Activated CD8-positive, alpha-beta T cell treated with anti-CD3 and anti-CD28 coated beads, Interleukin-2, amount 10 ng/mL, durations not matched to agents 7 days and 5 days (primary cell): ENCODE measurements around the gene CSNK1G2. TPM values are rescaled to one million over a fixed set of nuclear protein-coding genes. Genes with fewer than 3 reads are reported as not detected.

Experiments used
- ATAC-seq: fragments of 150-1000 bp; cut with Tn5 transposase; one replicate; pipeline ENCODE4 v1.10.0; 2021; ENCODE audit warnings: moderate library complexity
- CTCF ChIA-PET: fragments of 350-600 bp; sonication (Branson Sonifier 250); formaldehyde crosslinking; loops from one replicate; lab custom pipeline; 2021; ENCODE audit warnings: antibody characterized with exemption; lab: Charles Lee
- POLR2A ChIA-PET: fragments of 350-600 bp; sonication (Branson Sonifier 250); formaldehyde crosslinking; loops from one replicate; lab custom pipeline; 2021; ENCODE audit warnings: antibody characterized with exemption; lab: Charles Lee
- DNase-seq: peaks from one replicate; pipeline ENCODE4 v3.0.0-alpha.2; 2020
- H3K27ac Mint-ChIP-seq: one replicate; pipeline ENCODE4 v1.8.0; 2021; ENCODE audit warnings: mild to moderate bottlenecking, mixed read lengths
- H3K27me3 Mint-ChIP-seq: one replicate; pipeline ENCODE4 v1.8.0; 2021; ENCODE audit warnings: low read depth, mixed read lengths
- H3K36me3 Mint-ChIP-seq: one replicate; pipeline ENCODE4 v1.8.0; 2021; ENCODE audit warnings: low read depth, mixed read lengths
- H3K4me1 Mint-ChIP-seq: one replicate; pipeline ENCODE4 v1.8.0; 2021; ENCODE audit warnings: low read depth, mixed read lengths
- H3K4me3 Mint-ChIP-seq: one replicate; pipeline ENCODE4 v1.8.0; 2021; ENCODE audit warnings: mild to moderate bottlenecking, mixed read lengths
- H3K9me3 Mint-ChIP-seq: one replicate; pipeline ENCODE4 v1.8.0; 2022; ENCODE audit warnings: mixed read lengths; ENCODE audit not compliant: insufficient read depth
- total RNA-seq, 2 experiments: library from RNA; stranded (reverse); gene quantifications; one replicate each; pipeline ENCODE4 v1.2.3, GENCODE V29; 2021

Gene CSNK1G2
- total RNA-seq, 2 experiments from 2014 or later: 103 to 105 TPM

DNA sequence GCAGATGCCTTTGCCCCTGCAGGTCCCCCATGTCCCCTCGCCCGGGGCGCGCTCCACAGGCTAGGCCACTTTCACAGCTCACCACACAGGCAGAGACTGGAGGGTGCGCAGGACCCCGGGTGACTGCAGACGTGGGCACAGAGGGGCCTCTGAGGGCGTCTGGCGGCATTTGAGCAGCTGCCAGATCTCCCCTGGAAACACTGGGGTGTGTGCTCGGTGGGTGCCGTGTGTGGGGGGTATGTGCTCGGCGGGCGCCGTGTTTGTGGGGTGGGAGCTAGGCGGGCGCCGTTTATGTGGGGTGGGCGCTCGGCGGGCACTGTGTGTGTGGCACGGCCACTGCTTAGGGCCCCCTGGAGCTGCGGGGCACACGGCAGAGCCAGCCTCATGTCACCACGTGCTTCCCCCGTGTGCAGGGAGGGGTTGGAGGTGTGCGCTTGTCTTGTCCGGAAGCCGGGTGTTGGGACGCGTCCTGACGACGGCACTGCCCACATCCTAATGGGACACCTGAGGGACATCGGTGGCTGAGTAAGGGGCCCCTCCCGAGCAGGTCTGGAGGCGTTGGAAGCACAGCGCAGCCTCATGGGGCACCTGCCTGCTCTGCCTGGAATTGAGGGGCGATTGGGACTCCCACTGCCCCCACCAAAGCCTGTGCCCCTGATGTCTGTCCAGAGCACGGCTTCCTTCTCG lies 16.7 kb downstream of the CSNK1G2 start:
- Mint-ChIP-seq H3K4me1 (peaks cover 2% of the 10 kb centered on the region), H3K9me3 (no peaks in the 10 kb centered on the region), H3K36me3 (peaks cover 7% of the 10 kb centered on the region), H3K27ac (no peak overlapping the region), H3K27me3 (no peaks in the 10 kb centered on the region), H3K4me3 (no peak overlapping the region)
- CTCF ChIA-PET: no interaction called here
- POLR2A ChIA-PET: no interaction called here
- ATAC-seq (peak; percentile 20), DNase-seq (no peak)

DNA sequence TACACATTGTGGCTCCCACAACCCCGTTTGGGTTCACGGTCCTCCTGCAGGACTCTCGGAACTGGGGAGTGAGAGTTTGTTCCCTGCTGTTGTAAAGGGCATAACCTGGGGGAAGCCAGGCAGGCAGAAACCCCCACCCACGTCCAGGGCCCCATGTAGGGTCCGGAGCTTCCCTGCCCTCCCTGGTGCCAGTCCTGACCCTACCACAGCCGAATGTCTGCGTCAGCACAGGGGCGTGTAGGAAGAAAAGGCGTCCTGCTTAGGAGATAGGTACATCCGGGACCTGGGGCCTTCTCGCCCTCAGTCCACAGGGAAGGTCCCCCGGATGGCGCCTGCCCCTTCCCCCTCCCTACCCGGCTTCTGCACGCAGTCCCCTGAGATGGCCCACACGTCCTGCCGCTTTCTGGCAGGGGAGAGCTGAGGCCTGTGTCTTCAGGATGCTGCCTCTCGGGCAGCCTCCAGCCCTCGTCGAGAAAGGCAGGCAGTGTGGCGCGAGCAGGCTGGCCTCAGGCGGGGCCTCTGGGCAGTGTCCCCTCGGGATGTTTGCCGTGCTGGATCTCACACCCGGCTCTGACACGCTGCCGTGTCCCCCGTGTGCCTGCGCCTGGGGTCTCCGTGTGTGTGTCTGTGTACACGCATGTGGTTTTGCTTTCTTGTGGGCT lies 19.1 kb downstream of the CSNK1G2 start:
- H3K27ac Mint-ChIP-seq: no peak overlapping the region
- DNase-seq (no peak), ATAC-seq (no peak)
- H3K9me3 Mint-ChIP-seq: no peaks in the 10 kb centered on the region
- CTCF ChIA-PET: no interaction called here
- no peak overlapping the region for H3K4me3 Mint-ChIP-seq
- H3K36me3 Mint-ChIP-seq: peaks cover 10% of the 10 kb centered on the region
- POLR2A ChIA-PET: no interaction called here
- H3K27me3 Mint-ChIP-seq: no peaks in the 10 kb centered on the region
- peaks cover 2% of the 10 kb centered on the region for H3K4me1 Mint-ChIP-seq

DNA sequence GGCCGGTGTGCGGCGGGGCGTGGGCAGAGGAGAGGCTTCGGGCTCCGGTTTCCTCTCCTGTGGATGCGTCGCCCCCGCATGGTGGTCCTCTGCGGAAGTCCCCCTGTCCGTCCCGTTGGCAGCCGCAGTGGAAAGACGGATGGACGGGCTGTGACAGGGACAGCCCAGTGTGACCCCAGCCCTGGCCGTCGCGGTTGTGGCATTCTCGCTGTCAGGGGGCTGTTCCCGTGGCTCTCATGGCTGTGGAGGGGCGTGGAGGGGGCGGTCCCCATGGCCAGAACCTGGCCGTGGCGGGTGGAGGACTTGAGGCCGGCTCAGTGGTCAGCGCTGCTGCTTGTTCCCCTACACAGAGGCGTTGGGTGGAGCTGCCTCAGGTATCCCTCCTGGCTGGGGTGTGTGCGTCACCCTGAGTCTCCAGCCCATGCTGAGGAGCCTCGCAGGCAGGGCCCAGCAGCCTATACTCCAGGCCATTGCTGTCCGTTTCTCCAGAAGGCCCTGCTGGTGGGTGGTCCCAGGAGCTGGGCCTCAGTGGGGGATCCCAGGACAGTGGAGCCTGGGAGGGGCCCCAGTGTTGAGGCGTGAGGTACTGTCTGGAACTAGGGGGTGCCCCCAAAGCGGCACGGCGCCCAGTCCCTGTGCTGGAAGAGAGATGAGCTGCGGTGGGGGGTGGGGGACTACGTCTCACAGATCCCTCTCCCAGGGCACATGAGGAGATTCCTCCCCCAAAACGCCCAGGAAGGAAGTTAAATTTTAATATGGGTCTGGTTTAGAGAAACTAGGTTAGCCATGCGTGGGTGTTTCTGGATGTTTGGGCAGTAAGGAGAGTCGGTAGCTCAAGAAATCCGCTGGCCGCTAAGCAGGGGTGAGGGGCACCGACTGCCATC lies 20.3 kb downstream of the CSNK1G2 start:
- ATAC-seq: no peak
- H3K27me3 Mint-ChIP-seq: no peaks in the 10 kb centered on the region
- H3K4me3 Mint-ChIP-seq: no peak overlapping the region
- ChIA-PET POLR2A (no interaction called here), CTCF (no interaction called here)
- peaks cover 13% of the 10 kb centered on the region for H3K36me3 Mint-ChIP-seq
- H3K9me3 Mint-ChIP-seq: no peaks in the 10 kb centered on the region
- no peak for DNase-seq
- H3K4me1 Mint-ChIP-seq: peaks cover 7% of the 10 kb centered on the region
- H3K27ac Mint-ChIP-seq: no peak overlapping the region

DNA sequence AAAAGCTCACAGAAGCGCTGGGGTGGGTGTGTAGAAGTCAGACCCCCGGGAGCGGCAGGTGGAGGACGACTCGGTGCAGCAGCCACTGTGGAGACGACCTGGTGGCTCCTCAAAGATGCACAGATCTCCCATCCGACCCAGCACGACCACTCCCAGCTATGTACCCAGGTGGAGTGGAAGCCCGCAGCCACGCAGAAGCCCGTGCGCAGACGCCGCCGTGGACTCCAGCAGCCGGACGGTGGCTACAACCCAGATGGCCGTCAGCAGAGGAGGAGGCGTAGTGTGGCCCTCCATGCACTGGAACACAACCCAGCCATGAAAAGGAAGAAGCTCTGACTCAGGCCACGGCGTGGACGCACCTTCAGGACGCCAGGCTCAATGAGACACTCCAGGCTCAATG lies 21.7 kb downstream of the CSNK1G2 start:
- Mint-ChIP-seq H3K27me3 (no peaks in the 10 kb centered on the region), H3K4me3 (no peak overlapping the region), H3K36me3 (peaks cover 16% of the 10 kb centered on the region), H3K27ac (no peak overlapping the region), H3K4me1 (peaks cover 16% of the 10 kb centered on the region), H3K9me3 (no peaks in the 10 kb centered on the region)
- ChIA-PET POLR2A (interaction anchor here (1.1 kb wide), 1 partner anchor 13 kb away, joined by 3 read pairs; no protein-coding TSS in a partner anchor), CTCF (no interaction called here)
- DNase-seq (no peak), ATAC-seq (no peak)

DNA sequence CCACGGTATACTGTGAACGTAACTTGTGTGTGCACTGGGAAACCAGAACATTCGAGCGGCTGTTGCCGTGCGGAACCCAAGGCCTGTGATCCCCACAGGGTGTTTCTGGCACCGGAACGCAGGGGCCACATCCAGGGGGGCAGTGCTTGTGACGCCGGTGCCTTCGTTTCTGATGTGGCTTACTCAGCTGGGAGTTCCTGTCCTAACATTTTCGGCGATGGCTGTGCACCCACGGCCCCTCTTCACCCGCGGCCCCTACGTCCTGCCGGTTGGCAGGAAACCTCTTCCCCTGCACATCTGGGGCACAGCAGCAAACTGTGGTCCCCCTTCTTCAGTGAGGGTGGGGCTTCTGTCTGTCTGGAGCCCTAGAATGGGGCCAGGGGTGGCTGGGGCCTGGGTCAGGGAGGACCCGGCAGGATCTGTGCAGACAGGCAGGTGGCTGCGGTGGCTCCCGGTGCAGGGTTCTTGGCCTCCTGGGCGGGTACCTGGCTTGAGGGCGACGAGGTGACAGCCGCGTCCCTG lies 26.2 kb downstream of the CSNK1G2 start:
- Mint-ChIP-seq H3K36me3 (peaks cover 17% of the 10 kb centered on the region), H3K27ac (peak overlapping the region; percentile 87), H3K9me3 (no peaks in the 10 kb centered on the region), H3K4me1 (peaks cover 19% of the 10 kb centered on the region), H3K4me3 (peak overlapping the region; percentile 57), H3K27me3 (no peaks in the 10 kb centered on the region)
- POLR2A ChIA-PET: interaction anchor here (0.6 to 0.8 kb wide), 2 partner anchors 25 to 108 kb away, joined by 3 read pairs; no protein-coding TSS in a partner anchor
- ATAC-seq: peak; percentile 77
- DNase-seq: peak; percentile 78
- CTCF ChIA-PET: no interaction called here

DNA sequence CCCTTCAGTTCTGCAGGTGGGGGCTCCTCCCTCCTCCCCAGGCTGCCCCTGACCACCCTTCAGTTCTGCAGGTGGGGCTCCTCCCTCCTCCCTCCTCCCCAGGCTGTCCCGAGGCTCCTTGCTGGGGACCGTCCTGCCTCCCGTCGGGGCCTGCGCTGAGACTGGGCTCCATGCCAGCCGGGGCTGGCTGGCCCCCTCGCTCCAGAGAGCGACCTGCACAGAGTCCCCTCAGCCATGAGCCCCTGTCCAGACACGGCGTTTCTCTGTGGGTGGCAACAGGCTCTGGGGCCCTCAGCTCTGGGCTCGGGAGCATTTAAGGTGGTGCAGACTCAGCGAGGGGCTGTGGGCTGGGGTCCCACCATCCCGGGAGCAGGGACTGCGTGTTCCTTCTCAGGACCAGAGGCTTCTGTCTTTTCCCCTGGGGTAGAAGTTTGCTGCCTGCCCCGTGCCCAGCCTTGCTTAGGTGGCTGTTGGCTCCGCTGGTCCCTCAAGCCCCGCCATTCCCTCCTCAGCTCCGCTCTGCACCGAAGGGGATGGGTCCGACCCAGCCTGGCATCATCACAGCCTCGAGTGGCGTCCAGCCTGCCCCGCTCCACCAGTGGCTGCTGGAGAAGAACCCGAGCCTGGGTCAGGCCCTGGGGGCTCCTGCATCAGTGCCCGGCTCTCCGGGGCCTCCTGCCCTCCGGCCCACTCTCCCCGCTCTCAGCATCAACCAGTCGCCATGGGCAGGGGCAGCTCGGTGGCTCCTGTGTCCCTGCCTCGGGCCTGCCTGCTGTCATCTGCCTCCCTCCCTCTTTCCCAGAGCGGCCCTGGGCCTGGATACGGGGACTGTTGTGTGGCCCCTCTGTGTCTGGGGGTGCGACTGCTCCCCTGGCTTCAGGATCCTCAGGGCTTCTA lies 27.6 kb downstream of the CSNK1G2 start:
- DNase-seq (no peak), ATAC-seq (no peak)
- H3K27me3 Mint-ChIP-seq: no peaks in the 10 kb centered on the region
- no peak overlapping the region for H3K4me3 Mint-ChIP-seq
- peaks cover 21% of the 10 kb centered on the region for H3K4me1 Mint-ChIP-seq
- ChIA-PET POLR2A (no interaction called here), CTCF (no interaction called here)
- H3K9me3 Mint-ChIP-seq: no peaks in the 10 kb centered on the region
- H3K27ac Mint-ChIP-seq: no peak overlapping the region
- H3K36me3 Mint-ChIP-seq: peaks cover 14% of the 10 kb centered on the region

DNA sequence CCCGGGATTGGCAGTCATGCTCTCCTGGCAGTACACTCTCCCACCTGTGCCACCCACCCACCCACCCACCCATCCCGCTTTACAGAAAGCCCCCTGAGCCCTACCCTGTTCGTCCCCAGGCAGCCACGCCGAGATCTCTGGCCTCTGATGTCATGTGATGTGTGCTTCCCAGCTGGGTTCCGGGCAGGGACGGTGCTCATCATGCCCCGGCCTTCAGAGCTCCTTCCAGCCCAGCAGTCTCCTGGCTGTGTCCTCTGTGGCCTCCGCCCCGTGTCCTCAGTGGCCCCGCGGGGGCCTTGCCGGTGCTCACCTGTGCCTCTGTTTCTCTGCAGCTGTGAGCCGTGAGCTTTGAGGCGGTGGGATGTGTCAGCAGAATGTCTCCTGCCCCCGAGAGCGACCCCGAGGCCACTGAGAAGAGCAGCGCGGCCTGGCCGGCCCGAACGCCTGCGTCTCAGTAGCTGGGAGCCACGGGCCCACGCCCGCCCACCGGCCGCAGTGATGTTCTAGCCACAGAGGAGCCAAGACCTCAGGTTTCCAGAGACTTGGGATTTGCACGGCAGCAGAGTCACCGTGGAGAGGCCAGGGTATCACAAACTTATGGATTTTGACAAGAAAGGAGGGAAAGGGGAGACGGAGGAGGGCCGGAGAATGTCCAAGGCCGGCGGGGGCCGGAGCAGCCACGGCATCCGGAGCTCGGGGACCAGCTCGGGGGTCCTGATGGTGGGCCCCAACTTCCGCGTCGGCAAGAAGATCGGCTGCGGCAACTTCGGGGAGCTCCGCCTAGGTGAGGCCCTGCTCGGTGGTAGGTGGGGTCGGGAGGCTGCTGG lies 28.4 kb downstream of the CSNK1G2 start:
- H3K36me3 Mint-ChIP-seq: peaks cover 14% of the 10 kb centered on the region

DNA sequence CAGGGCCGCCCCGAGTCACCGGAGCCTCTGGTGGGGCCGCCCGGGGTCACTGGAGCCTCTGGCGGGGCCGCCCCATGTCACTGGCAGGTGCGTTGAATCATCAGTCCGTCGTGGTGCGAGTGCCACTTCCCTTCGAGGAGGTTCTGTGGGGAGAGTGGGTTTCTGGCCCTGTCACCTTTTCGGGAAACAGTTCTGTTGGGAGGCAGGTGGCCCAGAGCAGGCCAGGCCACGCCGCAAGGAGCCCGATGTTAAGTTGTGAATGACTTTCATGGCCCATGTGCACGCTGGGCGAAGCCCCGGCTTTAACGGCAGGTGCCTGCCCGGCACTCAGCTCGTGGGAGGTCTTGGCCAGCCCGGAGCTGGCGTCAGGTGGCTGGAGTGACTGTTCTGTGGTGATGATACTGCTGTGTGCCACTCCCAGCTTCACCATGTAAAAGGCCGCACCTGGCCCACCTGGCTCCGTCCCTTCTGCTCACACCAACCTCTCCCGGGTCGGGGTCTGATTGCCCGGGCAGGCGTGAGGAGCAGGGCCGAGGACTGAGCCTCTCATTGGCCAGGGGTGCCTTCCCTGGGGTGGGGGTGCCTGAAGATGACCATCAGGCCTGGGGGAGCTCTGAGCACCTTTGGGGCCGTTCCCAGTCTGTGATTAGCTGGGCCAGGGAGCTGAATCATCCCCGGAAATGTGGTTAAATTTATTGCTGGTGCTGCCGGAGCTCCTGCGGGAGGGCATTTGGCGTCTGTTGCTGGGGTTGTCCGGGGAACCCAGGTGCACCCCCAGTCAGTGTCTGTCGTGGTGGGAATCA lies 29.2 kb downstream of the CSNK1G2 start:
- H3K27me3 Mint-ChIP-seq: no peaks in the 10 kb centered on the region
- DNase-seq (no peak), ATAC-seq (no peak)
- H3K4me3 Mint-ChIP-seq: no peak overlapping the region
- ChIA-PET CTCF (no interaction called here), POLR2A (no interaction called here)
- peaks cover 20% of the 10 kb centered on the region for H3K36me3 Mint-ChIP-seq
- H3K9me3 Mint-ChIP-seq: no peaks in the 10 kb centered on the region
- peaks cover 22% of the 10 kb centered on the region for H3K4me1 Mint-ChIP-seq
- no peak overlapping the region for H3K27ac Mint-ChIP-seq

More for the DNA sequence above, 28.4 kb downstream of the CSNK1G2 start:
- no peak overlapping the region for H3K27ac Mint-ChIP-seq
- H3K9me3 Mint-ChIP-seq: no peaks in the 10 kb centered on the region
- H3K4me3 Mint-ChIP-seq: no peak overlapping the region
- DNase-seq (no peak), ATAC-seq (no peak)
- POLR2A ChIA-PET: no interaction called here
- no peaks in the 10 kb centered on the region for H3K27me3 Mint-ChIP-seq
- peaks cover 22% of the 10 kb centered on the region for H3K4me1 Mint-ChIP-seq
- CTCF ChIA-PET: no interaction called here

DNA sequence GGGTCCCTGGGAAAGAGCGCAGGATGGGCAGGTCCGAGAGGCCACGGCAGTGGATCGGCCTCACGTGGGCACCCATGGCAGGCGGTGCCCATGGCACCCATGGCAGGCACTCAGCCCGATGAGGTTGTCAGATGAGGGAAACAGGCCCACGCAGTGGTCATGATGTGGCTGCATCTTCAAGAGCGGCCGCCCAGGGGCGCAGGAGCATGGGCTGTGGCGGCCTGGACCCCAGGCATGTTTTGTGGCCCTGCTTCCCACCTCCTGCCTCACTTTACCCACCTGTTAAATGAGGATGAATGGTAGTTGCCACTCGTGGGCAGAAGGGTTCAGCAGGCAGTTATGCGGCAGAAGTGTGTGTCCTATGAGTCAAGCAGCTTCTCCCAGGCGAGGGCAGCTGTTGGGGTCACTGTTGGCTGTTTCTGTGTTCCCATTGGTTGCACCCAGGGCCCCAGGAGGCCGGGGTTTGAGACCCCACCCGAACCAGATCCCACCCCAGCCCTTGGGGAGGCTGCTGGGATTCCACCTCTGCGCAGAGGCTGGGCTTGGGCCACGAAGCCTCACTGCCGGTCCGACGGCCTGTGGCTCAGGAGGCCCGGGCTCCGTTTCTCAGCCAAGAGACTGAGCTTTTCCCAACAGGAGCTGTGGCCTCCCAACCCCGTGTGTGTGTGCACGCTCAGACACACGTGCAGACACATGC lies 30.0 kb downstream of the CSNK1G2 start:
- H3K36me3 Mint-ChIP-seq: peaks cover 23% of the 10 kb centered on the region
- DNase-seq: no peak
- H3K4me1 Mint-ChIP-seq: peaks cover 19% of the 10 kb centered on the region
- POLR2A ChIA-PET: no interaction called here
- no peaks in the 10 kb centered on the region for H3K9me3 Mint-ChIP-seq
- no peaks in the 10 kb centered on the region for H3K27me3 Mint-ChIP-seq
- no peak overlapping the region for H3K27ac Mint-ChIP-seq
- H3K4me3 Mint-ChIP-seq: no peak overlapping the region
- CTCF ChIA-PET: no interaction called here
- no peak for ATAC-seq
